GM21390 (cell line): ENCODE results near the gene MPZL1.
A peak's percentile ranks its signal among the peaks of the same experiment; 100 is the strongest.

ENCODE experiments used
- ATAC-seq: cut with Tn5 transposase; IDR thresholded peaks from one replicate; pipeline ENCODE4 v1.9.1; 2021; ENCODE audit not compliant: unreplicated experiment

MPZL1 gene

DNA sequence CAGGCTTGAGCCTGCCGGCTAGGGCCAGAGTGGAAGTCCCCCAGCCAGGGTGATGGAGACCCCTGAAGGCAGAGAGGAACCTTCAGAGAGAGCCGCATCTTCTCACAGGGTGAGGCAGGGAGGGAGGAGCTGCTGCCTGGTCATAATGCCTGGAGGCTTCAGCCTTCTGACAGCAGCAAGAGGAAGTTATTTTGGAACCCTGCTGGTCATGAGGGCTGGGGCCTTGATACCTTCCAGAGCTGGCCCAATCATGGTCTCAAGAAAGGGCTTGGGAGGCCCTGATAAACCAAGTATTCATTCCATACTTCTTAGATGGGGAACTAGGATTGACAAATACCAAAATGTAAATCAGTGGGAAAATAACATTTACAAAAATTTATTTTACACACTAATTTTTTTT lies 26.6 kb upstream of the MPZL1 start:
- no peak for ATAC-seq

- ATAC-seq, result no peak
Measured at GRCh38 chr1:167695756-167696561, 25.8 kb upstream of the MPZL1 start.

DNA sequence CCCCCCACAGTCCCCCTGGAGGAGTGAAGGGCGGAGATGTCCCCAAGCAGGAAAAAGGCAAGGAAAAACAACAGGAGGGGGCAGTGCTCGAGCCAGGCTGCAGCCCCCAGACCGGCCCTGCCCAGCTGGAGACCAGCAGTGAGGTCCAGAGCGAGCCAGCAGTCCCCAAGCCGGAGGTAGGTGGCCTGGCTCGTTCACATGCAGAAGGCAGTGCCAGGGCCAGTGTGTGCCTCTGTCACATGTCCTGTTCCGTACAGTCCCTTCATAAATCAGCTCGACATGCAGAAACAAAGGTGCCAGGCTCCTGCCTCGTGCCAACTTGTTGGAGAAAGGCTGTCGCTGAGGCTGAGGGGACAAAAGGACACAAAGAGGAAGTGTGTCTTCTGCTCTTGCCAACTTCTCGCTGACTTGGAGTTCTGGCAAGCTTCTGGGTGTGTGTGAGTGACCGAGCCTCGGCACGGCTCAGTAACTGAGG lies 24.1 kb upstream of the MPZL1 start:
- ATAC-seq, result no peak

- no peak for ATAC-seq
Measured at GRCh38 chr1:167698313-167698712, 23.5 kb upstream of the MPZL1 start.

GRCh38 chr1:167701510-167701909 lies 20.3 kb upstream of the MPZL1 start:
- no peak for ATAC-seq

GRCh38 chr1:167703557-167703956 lies 18.2 kb upstream of the MPZL1 start:
- no peak for ATAC-seq

DNA sequence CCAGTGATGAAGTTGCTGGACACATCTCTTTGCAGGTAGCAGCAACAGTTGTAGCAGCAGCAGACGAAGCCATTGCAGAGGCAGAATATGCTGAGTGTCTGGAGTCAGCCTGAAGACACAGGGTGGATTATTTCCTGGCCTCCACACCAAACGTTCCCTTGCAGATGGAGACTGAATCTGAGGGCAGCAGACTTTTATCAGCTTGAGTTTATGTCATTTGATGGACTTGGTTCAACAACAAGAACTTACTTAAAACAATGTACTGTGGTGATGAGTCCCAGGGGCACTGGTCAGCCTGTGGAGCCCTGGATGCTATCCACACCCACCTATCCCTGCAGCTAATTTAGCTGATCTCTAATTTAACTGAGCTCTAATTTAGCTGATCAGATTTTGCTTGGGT lies 17.1 kb upstream of the MPZL1 start:
- no peak for ATAC-seq

DNA sequence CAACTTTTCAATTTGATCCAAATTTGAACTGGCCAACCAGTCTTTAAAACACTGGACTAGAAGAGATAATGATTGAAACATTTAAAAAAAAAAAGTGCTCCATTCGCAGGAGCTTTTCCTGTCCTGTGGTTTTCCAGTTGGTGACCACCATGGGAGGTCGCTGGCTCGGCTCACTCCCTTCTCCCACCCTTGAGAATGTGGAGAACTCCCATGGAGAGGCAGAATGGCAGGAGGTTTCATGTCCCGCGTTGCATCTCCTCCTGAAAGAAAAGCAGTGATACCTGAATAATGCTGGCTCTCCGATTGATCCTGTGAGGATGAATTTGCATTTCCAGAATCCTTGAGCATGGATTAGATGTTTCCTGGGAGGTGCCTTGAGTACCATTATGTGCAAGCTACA lies 16.5 kb upstream of the MPZL1 start:
- ATAC-seq, result no peak

- no peak for ATAC-seq
Measured at GRCh38 chr1:167706363-167706762, 15.4 kb upstream of the MPZL1 start.

- ATAC-seq, result peak; percentile 53
Measured at GRCh38 chr1:167706931-167707877, 14.6 kb upstream of the MPZL1 start.

- ATAC-seq, result no peak
Measured at GRCh38 chr1:167707942-167708341, 13.8 kb upstream of the MPZL1 start.

DNA sequence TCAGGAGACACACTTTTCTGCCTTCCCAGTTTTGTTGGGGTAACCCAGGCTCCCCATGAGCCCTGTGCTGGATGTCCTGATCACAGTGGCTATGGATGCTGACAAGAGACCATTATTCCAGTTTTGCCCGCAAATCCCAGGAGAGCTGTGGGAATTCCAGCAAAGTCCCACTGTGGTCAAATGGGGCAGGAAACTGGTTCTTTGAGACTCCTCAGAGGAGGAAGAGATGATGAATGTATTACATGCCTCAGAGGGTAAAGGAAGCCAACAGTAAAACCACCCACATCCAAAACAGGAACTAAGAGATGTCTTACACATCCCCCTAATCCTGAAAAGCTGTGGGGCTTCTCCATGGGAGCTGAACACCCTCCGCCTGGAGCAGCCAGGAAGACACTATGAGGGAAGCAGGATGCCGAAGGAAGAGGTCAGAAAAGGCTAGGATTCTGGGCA lies 12.8 kb upstream of the MPZL1 start:
- peak; percentile 33 for ATAC-seq

DNA sequence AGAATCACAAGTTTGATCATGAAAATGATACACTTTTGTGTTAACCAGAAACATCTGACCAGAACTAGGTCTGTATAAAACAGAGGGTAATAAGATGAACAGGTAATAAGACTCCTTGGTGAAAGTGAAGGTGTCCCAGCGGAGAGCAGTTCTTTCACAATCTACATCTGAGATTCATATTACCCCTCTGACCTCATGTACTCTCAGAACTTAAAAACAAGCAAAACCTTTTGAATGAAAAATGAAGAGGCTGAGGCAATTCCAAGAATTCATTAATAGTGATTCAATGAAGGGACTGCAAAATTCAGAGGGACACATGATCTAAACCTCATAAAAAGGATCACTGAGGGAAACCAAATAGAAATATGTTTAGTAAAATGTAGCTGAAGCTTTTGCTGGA lies 10.9 kb upstream of the MPZL1 start:
- ATAC-seq, result no peak

DNA sequence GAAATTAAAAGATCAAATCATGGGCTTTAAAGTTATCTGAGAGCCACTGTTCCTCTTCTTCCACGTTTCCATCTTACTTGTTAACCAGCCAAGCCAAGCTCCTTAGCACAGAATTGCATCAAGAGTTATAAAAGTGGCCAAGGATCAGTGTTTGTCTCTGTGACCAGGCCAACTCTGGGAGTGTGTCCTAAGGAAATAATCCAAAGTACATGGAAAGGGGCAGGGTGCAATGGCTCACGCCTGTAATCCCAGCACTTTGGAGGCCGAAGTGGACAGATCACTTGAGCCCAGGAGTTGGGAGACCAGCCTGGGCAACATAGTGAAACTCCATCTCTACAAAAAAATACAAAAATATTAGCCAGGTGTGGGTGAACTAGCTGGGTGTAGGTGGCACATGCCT lies 10.0 kb upstream of the MPZL1 start:
- ATAC-seq, result no peak

- ATAC-seq, result no peak
Measured at GRCh38 chr1:167713330-167714081, 8.3 kb upstream of the MPZL1 start.

DNA sequence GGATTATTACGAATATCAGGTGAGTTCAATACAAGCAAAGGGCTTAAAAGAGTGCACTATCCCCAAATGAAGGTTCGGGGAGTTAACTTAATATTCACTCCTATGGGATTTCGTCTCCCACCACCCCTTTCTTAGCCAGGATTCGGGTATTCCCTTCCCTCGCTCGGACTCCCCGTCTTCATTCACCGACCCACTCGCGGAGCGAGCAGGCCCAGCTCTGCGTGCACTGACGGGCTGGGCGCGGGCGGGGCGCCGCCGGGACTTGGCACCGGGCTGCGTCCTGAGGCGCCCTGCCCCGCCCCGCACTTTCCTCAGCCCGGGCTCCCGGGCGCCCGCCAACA lies 7.7 kb upstream of the MPZL1 start:
- ATAC-seq, result peak; percentile 46

DNA sequence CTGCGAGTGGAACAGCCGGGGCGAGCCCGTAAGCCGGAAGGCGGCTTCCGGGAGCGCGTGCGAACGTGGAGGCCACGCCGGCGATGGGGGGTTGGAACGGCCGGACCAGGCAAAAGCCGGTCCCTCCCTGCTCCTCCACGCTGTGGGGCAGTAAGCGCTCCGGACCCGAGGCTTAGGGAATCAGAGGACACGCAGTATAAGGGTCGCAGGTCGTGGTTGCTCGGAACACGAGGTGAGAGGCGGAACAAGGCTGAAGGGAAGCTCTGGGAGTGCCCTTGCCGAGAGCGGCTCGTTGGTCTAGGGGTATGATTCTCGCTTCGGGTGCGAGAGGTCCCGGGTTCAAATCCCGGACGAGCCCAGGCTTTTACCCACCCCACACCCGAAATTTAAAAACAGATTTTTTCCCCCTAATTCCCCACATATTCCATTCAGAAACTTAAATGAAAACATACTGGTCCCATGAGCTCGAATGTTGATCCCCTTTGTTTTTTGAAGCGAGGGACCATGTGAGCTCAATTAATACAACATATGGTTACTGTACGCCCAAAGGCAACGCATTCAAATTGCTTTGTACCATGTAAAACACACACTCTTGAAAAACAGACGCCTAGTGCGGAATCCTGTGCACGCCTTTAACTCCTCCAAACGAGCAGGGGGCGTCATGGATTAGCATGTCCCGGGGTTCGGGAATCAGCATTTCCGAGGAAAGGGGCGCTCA lies 7.2 kb upstream of the MPZL1 start:
- peak; percentile 47 for ATAC-seq

GRCh38 chr1:167715157-167715999 lies 6.4 kb upstream of the MPZL1 start:
- ATAC-seq, result peak; percentile 37

GRCh38 chr1:167716000-167716271 lies 5.8 kb upstream of the MPZL1 start:
- ATAC-seq, result no peak

- ATAC-seq, result no peak
Measured at GRCh38 chr1:167717351-167717750, 4.4 kb upstream of the MPZL1 start.
